Cerebellar cortex (tissue), 1 donor: ENCODE results near the gene EVA1A.
A peak's percentile ranks its signal among the peaks of the same experiment; 100 is the strongest.

Source experiments
- DNase-seq: peaks from one replicate; pipeline ENCODE4 v3.0.0-alpha.2; 2015; ENCODE audit warnings: low spot score

The EVA1A gene

DNA sequence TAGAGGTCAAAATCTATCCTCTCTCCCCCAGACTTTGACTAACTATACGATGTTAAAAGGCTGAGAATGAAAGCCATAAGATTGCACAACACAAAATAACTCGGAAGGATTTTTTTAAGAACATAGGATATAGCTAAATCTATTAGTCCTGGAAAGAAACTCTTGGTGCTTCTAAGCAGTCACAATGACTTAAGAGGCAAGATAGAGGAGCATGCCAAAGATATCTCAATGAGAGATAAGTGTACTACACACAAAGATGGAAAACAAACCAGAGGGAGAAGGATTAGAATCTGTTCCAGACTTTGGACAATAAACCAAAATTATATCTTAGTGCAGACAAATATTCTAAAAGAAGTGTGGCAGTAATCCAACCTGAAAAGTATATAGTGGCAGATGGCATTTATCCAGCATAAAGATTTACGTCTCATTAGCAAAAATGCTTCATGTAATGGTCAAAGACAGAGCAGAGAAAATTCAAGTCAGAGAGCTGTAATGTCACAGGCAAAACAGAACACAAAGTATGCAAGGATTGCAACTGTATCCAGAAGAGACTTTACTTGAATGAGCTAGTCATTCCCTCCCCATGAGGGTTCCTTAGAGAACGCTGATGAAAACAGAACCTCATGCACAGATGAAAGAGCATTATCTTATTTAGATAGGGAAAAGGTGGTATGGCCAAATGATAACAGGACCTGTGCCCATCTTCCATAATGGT is 28.8 kb upstream of the EVA1A start:
- no peak for DNase-seq

DNA sequence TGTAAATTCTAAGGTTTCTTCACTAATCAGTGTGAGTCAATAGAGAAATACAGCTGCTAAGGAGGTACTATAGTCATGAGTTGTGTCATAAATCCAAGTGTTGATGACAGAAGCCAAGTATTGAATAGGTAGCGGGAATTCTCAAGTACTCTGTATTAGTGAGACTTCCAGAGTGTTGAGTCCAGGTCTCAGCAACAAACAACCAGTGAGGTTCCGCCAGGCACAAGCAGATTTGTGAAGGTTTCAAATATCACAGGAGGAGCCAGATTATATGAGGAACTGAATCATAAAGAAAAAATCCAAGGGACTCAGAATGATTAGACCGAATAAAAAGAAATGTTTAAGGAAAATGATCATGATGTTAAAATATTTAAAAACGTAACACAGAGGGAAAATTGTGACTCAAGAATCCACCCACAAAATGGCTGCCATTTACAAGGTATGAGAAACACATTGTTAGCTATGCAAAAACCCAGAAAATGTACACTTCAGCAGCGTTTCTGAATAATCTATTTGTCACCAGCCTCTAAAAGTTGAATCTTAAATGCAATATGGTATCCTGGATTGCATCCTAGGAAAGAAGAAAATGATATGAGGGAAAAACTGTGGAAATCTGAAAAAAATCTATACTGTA is 27.3 kb upstream of the EVA1A start:
- no peak for DNase-seq

DNA sequence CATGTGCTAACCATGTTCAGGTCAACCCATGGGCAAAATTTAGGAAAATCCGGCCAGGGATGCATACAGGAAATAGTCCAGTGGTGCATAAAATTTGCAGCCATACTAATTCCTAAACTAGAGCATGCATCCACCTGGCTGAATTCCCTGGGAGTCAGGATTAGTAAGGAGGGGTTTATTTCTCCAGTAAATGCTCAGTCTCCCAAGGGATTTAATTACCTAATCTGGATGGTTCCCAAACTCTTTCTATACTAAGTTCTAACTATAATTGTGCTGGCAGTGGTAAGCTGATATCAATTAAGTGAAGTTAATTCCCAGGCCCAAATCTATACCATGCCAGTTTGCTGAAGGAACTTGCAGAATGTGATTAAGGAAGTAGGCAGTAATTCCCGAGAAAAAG is 26.2 kb upstream of the EVA1A start:
- no peak for DNase-seq

DNA sequence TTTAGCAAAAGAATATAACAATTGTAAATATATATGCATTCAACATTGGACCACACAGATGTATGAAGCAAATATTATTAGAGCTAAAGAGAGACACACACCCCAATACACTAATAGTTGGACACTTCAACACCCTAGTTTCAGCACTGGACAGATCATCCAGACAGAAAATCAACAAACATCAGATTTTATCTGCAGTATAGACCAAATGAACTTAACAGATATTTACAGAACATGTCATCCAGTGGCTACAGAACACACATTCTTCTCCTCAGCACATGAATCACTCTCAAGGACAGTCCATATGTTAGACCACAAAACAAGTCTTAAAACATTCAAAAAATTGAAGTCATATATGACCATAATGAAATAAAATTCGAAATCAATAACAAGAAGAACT is 22.1 kb upstream of the EVA1A start:
- DNase-seq: no peak

DNA sequence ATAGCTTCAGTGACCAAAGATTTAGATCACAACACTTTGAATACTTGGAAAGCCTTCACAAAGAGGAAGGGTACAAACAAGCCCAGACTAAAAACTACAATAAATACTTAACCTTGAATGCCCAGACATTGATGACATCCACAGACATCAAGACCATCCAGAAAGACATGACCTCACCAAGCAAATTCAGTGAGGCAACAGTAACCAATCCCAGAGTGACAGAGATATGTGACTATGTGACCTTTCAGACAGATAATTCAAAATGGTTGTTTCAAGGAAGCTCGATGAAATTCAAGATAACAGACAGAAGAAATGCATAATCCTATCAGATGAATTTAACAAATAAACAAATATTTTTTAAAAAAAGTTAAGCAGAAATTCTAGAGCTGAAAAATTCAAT is 19.9 kb upstream of the EVA1A start:
- no peak for DNase-seq

DNA sequence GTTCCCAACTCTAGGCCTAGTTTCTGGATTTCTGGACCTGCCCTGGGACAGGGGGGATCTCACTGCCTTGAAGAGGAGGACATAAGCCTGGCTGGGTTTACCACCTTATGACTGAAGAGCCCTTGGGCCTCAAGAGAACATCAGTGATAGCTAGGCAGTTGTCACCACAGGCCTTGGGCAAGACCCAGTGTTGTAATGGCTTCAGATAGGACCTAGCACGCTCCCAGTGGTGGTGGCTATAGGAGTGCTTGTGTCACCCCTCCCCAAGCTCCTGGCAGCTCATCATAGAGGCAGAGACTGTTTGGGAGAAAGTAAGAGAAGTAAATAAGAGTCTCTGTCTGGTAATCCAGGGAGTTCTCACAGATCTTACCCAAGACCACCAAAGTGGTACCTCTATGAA is 19.4 kb upstream of the EVA1A start:
- DNase-seq: no peak

DNA sequence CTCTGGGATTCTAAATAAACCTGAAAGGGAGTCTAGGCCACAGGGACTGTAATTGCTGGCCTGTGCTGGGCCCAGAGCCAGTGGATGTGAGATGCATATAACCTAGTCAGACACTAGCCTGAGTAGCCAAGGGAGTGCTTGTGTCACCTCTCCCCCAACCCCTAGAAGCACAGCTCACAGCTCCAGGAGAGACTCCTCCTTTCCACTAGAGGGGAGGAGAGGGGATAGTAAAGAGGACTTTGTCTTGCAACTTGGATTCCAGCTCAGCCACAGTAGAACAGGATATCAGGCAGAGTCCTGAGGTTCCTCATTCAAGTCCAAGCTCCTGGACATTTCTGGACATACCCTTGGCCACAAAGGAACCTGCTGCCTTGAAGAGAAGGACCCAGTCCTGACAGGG is 18.4 kb upstream of the EVA1A start:
- DNase-seq: no peak

DNA sequence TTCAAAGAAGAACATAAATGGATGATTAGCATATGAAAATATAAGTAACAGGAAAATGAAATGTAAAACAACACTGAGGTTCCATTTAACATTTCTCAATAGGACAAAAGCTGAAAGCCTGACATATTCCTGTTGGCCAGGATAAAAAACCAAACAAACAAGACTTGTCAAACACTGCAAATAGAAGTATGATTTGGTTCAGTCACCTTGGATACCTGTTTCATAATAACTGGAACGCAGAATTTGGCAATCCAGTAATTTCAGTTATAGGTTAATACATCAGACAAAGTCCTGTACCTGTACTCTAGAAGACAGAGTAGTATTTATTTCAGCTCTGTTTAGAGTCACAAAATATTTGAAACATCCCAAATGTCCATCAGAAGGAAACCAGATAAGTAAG is 16.5 kb upstream of the EVA1A start:
- DNase-seq: no peak

DNA sequence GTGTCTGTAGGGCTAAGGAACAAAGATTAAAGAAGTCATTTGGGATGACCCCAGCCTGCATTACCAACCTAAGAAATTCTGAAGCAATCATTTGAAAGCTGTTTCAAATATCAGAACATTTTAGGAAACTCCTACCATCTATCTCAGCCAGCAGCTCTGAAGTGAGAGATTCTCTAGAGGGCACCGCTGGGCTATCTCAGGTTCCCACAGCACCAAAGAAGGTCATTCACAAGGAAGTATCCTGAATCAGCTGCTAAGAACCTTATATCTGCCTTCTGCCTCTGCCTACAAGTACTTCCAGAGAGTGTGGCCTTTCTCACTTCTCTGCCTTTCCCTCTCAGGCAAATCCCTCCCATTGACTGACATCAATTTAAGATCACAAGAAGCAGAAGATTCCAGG is 13.4 kb upstream of the EVA1A start:
- no peak for DNase-seq

DNA sequence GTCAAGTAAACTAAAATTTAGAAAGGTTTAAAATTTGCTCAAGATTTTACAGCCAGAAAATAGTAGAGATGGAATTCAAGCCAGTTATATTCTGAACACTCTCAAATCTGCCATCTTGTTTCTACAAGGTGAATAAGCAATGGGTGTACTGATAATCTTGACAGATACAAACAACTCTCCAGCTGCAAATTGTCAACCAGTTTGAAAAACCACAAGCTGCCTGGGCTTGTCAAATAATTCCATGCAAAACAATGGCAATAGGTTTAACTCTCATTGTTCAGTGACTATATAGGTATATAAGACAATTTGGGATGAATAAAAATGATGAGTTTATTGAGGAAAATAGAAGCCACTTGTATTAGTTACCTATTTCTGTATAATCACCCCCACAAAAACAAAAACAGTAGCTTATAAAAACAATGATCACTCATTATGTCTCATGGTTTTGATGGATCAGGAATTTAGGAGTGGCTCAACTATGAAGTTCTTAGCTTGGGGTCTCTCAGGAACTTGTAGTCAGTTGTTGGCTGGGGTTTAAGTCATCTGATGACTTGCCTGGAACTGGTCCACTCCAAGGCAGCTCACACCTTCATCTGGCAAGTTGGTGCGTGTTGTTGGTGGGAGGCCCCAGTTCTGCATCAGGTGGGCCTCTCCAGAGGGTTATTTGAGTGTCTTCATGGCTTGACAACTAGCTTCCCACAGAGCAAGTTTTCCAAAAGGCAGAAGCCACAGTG is 12.6 kb upstream of the EVA1A start:
- no peak for DNase-seq

DNA sequence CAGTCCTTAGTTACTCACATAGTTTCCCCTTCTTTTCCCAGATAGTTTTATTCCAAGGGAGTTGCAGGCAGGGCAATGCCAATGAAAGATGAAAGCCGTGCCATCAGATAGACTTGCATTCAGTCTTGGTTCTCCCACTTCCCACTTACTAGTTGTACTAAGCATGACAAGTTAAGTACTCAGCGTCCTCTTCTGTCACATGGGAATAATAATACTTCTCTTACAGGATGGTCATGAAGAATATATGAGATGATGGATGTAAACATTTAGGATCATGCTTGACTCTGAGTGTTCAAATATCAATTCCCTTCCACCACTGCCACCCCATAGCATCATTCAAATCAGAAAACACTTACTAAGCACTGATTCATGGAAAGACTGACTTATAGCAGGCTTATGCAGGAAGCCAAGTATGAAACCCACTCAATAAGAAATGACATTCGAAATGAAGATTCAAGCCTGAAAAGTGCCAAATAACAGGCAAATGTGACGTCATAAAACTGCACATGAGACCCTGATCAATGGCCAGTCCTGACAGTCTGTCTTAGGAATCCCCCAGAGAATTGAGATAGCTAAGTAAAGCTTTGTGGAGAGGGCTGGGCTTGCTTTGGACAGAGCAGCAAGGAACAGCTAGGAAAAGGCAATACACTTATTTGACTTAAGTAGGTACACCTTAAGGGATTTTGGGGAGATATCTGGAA is 11.1 kb upstream of the EVA1A start:
- DNase-seq: no peak

DNA sequence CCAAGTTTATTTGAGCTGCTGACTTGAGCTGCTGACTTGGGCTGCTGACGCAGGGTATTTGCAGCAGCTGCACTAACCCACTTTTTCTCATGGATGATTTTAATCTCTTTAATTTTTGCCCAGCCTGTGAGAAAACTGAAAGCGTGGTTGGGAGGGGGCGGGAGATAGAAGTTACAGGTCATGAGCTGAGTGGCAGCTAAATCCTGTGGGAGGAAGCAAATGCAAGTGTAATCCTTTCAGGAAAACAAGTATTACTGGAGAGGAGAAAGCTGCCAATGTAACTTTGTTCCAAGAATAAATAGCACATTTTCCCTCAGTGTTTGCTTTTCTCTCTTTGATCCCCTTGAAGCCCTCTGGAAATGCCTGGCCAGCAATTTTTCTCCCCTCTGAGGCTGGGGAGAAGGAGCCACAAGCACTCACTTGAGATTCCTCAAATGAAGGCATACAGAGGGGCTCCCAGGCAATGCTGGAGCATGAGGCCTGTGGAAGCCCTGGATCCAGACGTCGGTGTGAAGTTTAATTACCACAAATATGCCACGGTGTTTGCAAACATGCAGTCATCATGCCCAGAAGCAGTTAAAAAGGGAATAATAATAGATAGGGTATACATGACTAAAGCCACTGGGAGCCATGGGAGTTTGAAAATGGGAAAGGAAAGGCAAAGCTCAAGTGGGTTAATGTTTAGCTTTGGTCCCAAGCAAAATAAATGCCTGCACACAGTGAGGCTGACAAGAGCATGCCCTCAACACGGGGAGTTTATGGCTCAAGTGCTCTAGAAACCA is 10.4 kb upstream of the EVA1A start:
- no peak for DNase-seq

DNA sequence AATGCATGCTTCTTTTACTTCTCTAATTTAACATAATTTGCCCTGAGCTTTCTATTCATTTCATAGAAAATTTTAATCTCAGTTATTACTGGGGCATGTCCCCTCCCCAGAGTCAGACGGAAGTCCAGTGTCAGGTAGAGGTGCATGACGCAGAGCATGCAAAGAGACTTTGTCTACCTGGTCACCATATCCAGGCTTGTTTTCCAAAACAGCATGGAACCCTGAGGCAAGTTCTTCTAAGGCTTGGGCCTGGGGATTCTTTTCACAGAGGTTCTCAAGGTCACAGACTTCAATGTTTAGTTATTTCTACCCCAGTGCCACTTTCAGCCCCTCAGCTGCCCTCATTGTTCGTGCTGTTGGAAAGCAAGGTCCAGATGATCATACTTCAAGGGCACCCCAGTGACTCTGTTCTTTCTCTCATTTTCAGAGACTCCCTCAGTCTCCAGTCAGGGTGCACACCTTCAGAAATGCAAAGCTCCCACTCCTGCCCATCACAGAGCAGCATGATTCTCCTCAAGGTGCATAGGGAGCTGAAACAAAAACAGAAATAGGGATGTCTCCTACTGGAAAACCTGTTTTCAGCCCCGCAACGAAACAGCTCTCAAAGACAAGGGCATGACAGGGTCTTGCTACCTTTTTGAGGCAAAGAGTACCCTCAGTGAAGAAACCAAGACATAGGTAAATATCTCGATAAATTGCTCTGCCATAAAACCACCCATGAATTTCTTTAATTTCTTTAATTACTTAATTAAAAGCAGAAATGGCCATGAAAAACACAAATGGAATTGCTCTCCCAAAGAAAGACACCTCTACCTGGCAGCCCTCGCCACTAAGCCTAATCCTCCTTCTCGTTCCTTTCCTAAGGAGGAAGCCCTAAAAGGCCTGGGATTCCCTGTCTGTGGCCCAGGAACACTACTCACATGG is 9.5 kb upstream of the EVA1A start:
- DNase-seq: no peak

DNA sequence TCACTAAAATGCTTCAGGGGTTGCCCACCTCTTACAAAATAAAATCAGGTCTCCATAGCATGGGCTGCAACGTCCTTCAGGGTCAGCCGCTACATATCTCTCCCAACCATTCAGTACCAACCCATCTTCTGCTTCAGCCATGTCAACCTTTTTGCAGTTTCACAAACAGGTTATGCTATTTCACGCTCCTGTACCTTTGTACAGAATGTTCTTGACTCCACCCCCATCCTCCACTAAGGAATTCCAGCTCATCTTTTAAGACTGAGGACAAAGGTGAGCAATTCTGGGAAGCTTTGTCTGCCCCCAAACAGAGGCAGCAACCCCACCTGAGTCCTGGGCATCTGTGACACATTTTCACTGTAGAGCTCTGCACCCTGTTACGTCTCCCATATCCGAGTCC is 8.8 kb upstream of the EVA1A start:
- no peak for DNase-seq

DNA sequence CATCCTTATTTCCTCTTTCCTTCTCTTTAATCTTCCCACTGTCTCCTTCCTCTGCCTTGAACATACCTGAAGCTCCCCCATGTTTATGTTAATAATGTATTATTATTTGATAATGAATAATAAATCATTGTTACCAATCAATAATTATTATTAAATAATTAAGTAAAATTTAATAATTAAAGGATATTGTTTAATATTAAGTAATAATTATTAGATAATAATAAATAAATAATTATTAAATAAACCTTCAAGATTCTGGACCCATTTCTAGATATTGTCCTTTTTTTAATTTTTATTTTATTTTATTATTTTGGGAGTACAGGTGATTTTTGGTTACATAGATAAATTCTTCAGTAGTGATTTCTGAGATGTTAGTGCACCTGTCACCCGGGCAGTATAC is 7.4 kb upstream of the EVA1A start:
- DNase-seq: no peak

DNA sequence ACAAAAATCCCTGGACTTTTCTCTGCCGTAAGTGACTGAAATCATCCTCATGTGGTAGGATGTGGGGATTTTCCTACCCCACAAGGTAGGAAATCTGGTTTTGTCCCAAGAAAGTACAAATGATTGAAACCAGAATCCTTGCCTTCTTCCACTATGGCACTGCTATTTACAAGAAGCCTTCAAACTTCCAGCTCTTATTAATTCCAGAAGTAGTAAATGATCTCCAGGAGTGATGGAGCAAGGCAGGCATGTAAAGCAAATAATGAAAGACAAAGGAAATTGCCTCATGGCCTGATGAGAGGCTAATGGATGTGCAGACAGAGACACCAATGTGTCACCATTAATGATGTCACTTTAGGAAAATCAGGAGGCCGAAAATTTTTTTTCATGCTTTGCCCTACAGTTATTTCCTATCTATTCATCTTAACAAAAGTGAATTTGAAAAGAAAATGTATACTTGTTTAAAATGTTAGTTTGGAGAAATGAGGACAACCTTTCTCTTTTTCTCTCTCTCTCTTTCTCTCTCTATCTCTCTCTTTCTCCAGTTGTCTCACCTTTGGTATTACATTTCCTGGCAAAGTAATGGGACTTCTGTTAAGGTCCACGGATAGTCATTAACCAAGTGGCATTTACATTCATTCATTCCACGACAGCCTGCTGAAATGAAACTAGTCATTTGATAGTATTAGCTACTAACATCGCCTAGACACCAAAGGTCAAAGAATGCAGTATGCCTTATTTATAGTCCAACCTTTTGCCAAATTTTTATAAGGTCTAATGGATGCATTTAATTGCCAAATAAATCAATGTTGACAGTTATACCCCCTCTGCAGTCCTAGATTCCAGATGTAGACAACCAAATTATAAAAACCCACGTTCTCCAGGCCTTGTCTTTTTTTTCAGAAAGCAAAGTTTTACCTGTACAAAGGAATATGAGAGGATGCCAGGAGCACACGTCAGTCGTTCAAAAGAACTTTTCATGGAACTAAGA is 5.0 kb upstream of the EVA1A start:
- DNase-seq: peak; percentile 56

DNA sequence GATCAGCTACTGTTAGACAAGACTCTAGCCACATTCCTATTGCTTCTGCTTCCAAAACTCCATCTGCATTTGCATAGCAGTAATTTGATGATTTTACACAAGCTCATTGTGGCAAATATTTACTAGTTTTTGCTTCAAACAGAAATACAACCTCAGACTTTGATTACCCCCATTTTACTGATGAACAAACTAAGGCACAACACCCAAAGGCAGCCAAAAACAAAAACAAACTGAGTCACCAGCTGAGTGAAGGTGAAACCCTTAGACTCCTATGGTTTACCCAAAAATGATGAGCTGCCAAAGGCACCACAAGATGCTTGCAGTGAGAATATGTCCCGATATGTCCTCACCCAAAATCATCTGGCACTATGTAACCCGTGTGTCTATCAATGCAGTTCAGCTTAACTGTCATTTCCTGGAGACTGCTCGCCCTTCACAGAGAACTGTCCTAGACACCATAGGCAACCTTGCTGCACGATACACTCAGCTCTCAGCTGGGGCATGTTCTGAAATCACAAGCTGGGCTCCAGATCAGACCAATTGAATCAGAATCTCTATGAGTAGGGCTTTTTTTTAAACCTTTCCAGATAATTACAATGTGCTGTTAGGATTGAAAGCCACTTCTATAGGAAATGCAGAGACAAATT is 4.1 kb upstream of the EVA1A start:
- DNase-seq: no peak

DNA sequence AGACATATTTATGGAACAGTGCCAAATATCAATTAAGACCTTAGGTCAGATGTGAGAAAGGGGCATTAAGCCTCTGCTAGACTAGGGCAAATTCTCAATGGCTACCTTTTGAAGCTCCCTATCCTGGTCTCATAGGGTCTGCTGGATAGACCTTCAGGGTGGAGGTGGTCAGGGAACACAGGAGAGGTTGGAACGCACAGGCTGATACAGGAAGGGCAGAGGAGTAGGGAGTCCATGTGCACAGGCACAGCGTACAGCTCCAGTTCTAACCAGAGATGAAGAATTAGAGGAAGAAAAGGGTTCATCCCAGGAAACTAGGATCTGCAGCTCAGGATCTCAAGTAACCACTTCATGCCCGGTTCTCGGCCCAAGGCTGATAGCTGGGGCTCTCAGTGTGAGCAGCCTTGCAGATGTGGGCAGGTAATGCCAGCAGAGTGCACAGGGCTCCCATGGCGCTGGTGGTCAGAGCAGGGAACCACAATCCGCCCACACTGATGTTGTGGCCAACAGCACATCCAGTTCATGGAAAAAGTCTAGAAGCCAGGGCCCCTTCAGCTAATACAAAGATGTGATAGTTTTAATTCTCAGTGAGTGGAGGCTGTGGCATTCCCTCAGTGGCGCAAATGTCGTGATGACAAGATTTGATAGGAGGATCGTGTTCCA is 3.4 kb upstream of the EVA1A start:
- no peak for DNase-seq

DNA sequence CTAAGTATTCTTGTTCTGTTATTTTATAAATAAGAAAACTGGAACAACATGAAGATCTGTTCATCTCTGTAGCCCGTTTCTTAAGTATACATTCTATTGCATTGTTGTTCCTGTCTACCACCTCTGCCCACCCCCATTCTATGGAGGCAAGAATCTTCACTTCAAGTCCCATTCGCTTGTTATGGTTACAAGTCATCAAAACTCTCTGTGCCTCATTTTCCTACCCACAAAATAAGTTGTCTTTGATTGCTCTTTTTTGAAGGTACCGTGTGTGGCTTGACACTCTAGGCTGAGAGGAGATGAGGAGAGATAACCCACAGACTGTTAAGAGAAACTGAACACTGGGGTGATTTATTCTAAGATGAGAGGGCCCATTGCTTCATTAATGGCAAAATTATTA is 2.9 kb upstream of the EVA1A start:
- no peak for DNase-seq
